ENCODE results near the gene M1AP. TPM values are rescaled to one million over a fixed set of nuclear protein-coding genes. Genes with fewer than 3 reads are reported as not detected.

The M1AP gene
- under 0.01 and 0.19 TPM in 2 replicates for total RNA-seq

GRCh38 chr2:74648009-74648443 is at the start of gene M1AP:
TSS of gene M1AP (minus strand) at chr2:74648330. CDS start at chr2:74640275, 8,055 bp downstream.

GRCh38 chr2:74653985-74654882 is 6.1 kb upstream of the M1AP start, which contains the start of gene SEMA4F:
TSS of gene SEMA4F (plus strand) at chr2:74654247. CDS start at chr2:74654377, 130 bp downstream.

GRCh38 chr2:74553892-74554819 is 94.0 kb downstream of the M1AP start, which contains the start of the genes DOK1 and LOXL3:
TSS of gene DOK1 (plus strand) at chr2:74554720. CDS start at chr2:74554755, 35 bp downstream.
TSS of gene LOXL3 (minus strand) at chr2:74553942. CDS start at chr2:74552634, 1,308 bp downstream.

GRCh38 chr2:74529357-74530238 is 118.5 kb downstream of the M1AP start, which contains the start of the genes AUP1 and HTRA2:
TSS of gene AUP1 (minus strand) at chr2:74529706. CDS start at chr2:74529629, 77 bp downstream.
TSS of gene HTRA2 (plus strand) at chr2:74529933. CDS start at chr2:74530007, 74 bp downstream.

GRCh38 chr2:74525717-74526648 is 122.1 kb downstream of the M1AP start, which contains the start of gene DQX1:
TSS of gene DQX1 (minus strand) at chr2:74526231. CDS start at chr2:74525729, 502 bp downstream.

GRCh38 chr2:74514368-74515270 is 133.5 kb downstream of the M1AP start, which contains the start of gene TLX2:
TSS of gene TLX2 (plus strand) at chr2:74514450. CDS start at chr2:74514807, 357 bp downstream.

Other genes starting within 250 kb of the M1AP start
- 0.58 and 1.1 TPM in 2 replicates for gene C2orf81, start 226.7 kb downstream of the M1AP start, total RNA-seq
- 38.6 and 76.1 TPM in 2 replicates for gene WDR54, start 226.6 kb downstream of the M1AP start, total RNA-seq
- 10.2 and 13.5 TPM in 2 replicates for gene RTKN, start 206.4 kb downstream of the M1AP start, total RNA-seq
- 7.1 and 16.3 TPM in 2 replicates for gene INO80B, start 193.2 kb downstream of the M1AP start, total RNA-seq
- 39.1 and 58.9 TPM in 2 replicates for gene WBP1, start 189.9 kb downstream of the M1AP start, total RNA-seq
- 65.7 and 82.4 TPM in 2 replicates for gene MOGS, start 182.9 kb downstream of the M1AP start, total RNA-seq
- gene MRPL53, start 175.7 kb downstream of the M1AP start, total RNA-seq = 37.5 and 47.0 TPM in 2 replicates
- gene CCDC142, start 165.3 kb downstream of the M1AP start, total RNA-seq = 18.0 and 22.3 TPM in 2 replicates
- gene TTC31, start 165.2 kb downstream of the M1AP start, total RNA-seq = 10.7 and 14.6 TPM in 2 replicates
- 2.1 and 2.8 TPM in 2 replicates for gene LBX2, start 148.7 kb downstream of the M1AP start, total RNA-seq
- gene PCGF1, start 140.6 kb downstream of the M1AP start, total RNA-seq = 20.3 and 25.9 TPM in 2 replicates
- gene TLX2, start 133.9 kb downstream of the M1AP start, total RNA-seq = under 0.01 TPM in 1 of 2 replicates, not detected in the other
- not detected in 2 replicates for gene DQX1, start 122.1 kb downstream of the M1AP start, total RNA-seq
- 104 and 110 TPM in 2 replicates for gene AUP1, start 118.6 kb downstream of the M1AP start, total RNA-seq
- 44.8 and 51.2 TPM in 2 replicates for gene HTRA2, start 118.4 kb downstream of the M1AP start, total RNA-seq
- gene LOXL3, start 94.4 kb downstream of the M1AP start, total RNA-seq = 147 and 384 TPM in 2 replicates
- gene DOK1, start 93.6 kb downstream of the M1AP start, total RNA-seq = 74.6 and 108 TPM in 2 replicates
- 8.1 and 12.4 TPM in 2 replicates for gene SEMA4F, start 5.9 kb upstream of the M1AP start, total RNA-seq
- gene HK2, start 185.8 kb upstream of the M1AP start, total RNA-seq = 68.8 and 80.5 TPM in 2 replicates

Measured in regular cardiac myocyte (primary cell).